GM23338 (cell line): ENCODE data around the gene SRGAP3. TPM values are rescaled to one million over a fixed set of nuclear protein-coding genes. Genes with fewer than 3 reads are reported as not detected.

Source experiments
- ATAC-seq: fragments of 200-7000 bp; cut with Tn5 transposase; 3 replicates; pipeline ENCODE4 v1.9.1; 2020
- DNase-seq: peaks from one replicate; pipeline ENCODE4 v3.0.0-alpha.2; 2015; ENCODE audit warnings: low spot score
- H2AFZ ChIP-seq: fragments of 200-600 bp; sonication (generic); 2 replicates; pipeline ENCODE4 v1.8.0; 2016; ENCODE audit warnings: antibody characterized with exemption, mild to moderate bottlenecking, moderate library complexity
- H3F3A ChIP-seq: fragments of 200-600 bp; sonication (generic); replicated peaks from 2 replicates; pipeline ENCODE4 v1.8.0; 2017; ENCODE audit warnings: antibody characterized with exemption, mixed run types, low read depth
- H3K27ac ChIP-seq: fragments of 200-600 bp; sonication (generic); 2 replicates; pipeline ENCODE4 v1.6.1; 2016; ENCODE audit warnings: low read depth
- H3K27me3 ChIP-seq: fragments of 200-600 bp; sonication (generic); 2 replicates; pipeline ENCODE4 v1.8.0; 2016; ENCODE audit warnings: mild to moderate bottlenecking, mixed run types, moderate library complexity; ENCODE audit not compliant: insufficient read depth
- H3K36me3 ChIP-seq: fragments of 200-600 bp; sonication (generic); 2 replicates; pipeline ENCODE4 v1.8.0; 2016; ENCODE audit warnings: mild to moderate bottlenecking; ENCODE audit not compliant: insufficient read depth
- H3K4me1 ChIP-seq: fragments of 200-600 bp; sonication (generic); 2 replicates; pipeline ENCODE4 v1.8.0; 2016; ENCODE audit warnings: mild to moderate bottlenecking, moderate library complexity; ENCODE audit not compliant: insufficient read depth
- H3K4me2 ChIP-seq: fragments of 200-600 bp; sonication (generic); 2 replicates; pipeline ENCODE4 v1.7.1; 2017; ENCODE audit warnings: mixed run types
- H3K4me3 ChIP-seq: fragments of 200-600 bp; sonication (generic); 2 replicates; pipeline ENCODE4 v1.6.1; 2016; ENCODE audit warnings: mixed run types
- H3K79me2 ChIP-seq: fragments of 200-600 bp; sonication (generic); replicated peaks from 2 replicates; pipeline ENCODE4 v1.8.0; 2017; ENCODE audit warnings: mild to moderate bottlenecking; ENCODE audit not compliant: insufficient read depth
- H3K9me2 ChIP-seq: fragments of 200-600 bp; sonication (generic); 2 replicates; pipeline ENCODE4 v1.8.0; 2017; ENCODE audit not compliant: insufficient read depth
- H4K20me1 ChIP-seq: fragments of 200-600 bp; sonication (generic); replicated peaks from 2 replicates; pipeline ENCODE4 v1.8.0; 2017; ENCODE audit warnings: mild to moderate bottlenecking; ENCODE audit not compliant: insufficient read depth
- H3K27ac Mint-ChIP-seq: 2 replicates; pipeline ENCODE4 v1.8.0; 2020; ENCODE audit warnings: inconsistent platforms, mild to moderate bottlenecking, moderate library complexity, mixed read lengths
- H3K27me3 Mint-ChIP-seq: 3 replicates; pipeline ENCODE4 v1.8.0; 2022; ENCODE audit warnings: low read depth, mild to moderate bottlenecking, moderate library complexity, mixed read lengths, inconsistent platforms; ENCODE audit not compliant: insufficient read depth, poor library complexity
- H3K36me3 Mint-ChIP-seq: 3 replicates; pipeline ENCODE4 v1.8.0; 2021; ENCODE audit warnings: low read depth, mild to moderate bottlenecking, inconsistent platforms, moderate library complexity, mixed read lengths
- H3K4me1 Mint-ChIP-seq: 3 replicates; pipeline ENCODE4 v1.8.0; 2020; ENCODE audit warnings: mild to moderate bottlenecking, inconsistent platforms, mixed read lengths
- H3K4me3 Mint-ChIP-seq: 3 replicates; pipeline ENCODE4 v1.8.0; 2021; ENCODE audit warnings: moderate library complexity, mild to moderate bottlenecking, inconsistent platforms, mixed read lengths
- H3K9me3 Mint-ChIP-seq: 3 replicates; pipeline ENCODE4 v1.8.0; 2020; ENCODE audit warnings: moderate library complexity, mild to moderate bottlenecking, inconsistent platforms, mixed read lengths
- CREB1 ChIP-seq: fragments of 250-450 bp; sonication (Bioruptor Pico); IDR thresholded peaks from 2 replicates; pipeline ENCODE4 v1.5.0; 2020; ENCODE audit warnings: low read depth, mild to moderate bottlenecking, moderate library complexity
- ETS1 ChIP-seq: IDR thresholded peaks from 2 replicates; pipeline ENCODE4 v1.6.1; 2016; ENCODE audit warnings: antibody characterized with exemption
- EZH2 ChIP-seq: fragments of 200-600 bp; sonication (generic); IDR thresholded peaks from one replicate; pipeline ENCODE4 v1.8.0; 2017; ENCODE audit warnings: antibody characterized with exemption, mild to moderate bottlenecking, low read depth; ENCODE audit not compliant: unreplicated experiment
- JUNB ChIP-seq: IDR thresholded peaks from one replicate; pipeline ENCODE4 v1.6.1; 2016; ENCODE audit warnings: antibody characterized with exemption; ENCODE audit not compliant: unreplicated experiment
- ZNF114 ChIP-seq: fragments of 250-450 bp; sonication (Bioruptor Pico); IDR thresholded peaks from 2 replicates; pipeline ENCODE4 v1.5.0; 2020; ENCODE audit warnings: mild to moderate bottlenecking, moderate library complexity
- ZNF331 ChIP-seq: fragments of 250-450 bp; sonication (Bioruptor Pico); IDR thresholded peaks from 2 replicates; pipeline ENCODE4 v1.5.0; 2020; ENCODE audit warnings: low read depth, mild to moderate bottlenecking, moderate library complexity
- polyA plus RNA-seq: library from polyadenylated mRNA; unstranded; fragments of >200 nt; fragmentation: Nextera tagmentation; extraction: Ambion mirVana; gene quantifications from 2 replicates; pipeline ENCODE4 v1.2.1, GENCODE V29; 2016
- total RNA-seq: library from RNA; depleted of rRNA; stranded (reverse); fragments of >200 nt; shearing (Covaris generic); gene quantifications from 2 replicates; pipeline ENCODE4 v1.2.3, GENCODE V29; 2014
- TF ChIP-seq, protein P1 (sequence below), 2 experiments: fragments of 200-600 bp in 1 of 2; sonication (generic) in 1 of 2; conservative IDR thresholded peaks; 2 replicates each; pipeline versions ENCODE4 v1.5.1 to v1.6.1; 2016 to 2017; ENCODE audit warnings: antibody characterized with exemption in 2 of 2, low read depth in 2 of 2, mild to moderate bottlenecking in 2 of 2, moderate library complexity in 1 of 2
- TF ChIP-seq, protein P2 (sequence below): fragments of 250-450 bp; sonication (Bioruptor Pico); IDR thresholded peaks from 2 replicates; pipeline ENCODE4 v1.5.0; 2020; ENCODE audit warnings: mild to moderate bottlenecking, moderate library complexity

Gene SRGAP3
- total and polyA plus RNA-seq, 2 experiments from 2014 or later = 6.4 to 9.4 TPM

DNA sequence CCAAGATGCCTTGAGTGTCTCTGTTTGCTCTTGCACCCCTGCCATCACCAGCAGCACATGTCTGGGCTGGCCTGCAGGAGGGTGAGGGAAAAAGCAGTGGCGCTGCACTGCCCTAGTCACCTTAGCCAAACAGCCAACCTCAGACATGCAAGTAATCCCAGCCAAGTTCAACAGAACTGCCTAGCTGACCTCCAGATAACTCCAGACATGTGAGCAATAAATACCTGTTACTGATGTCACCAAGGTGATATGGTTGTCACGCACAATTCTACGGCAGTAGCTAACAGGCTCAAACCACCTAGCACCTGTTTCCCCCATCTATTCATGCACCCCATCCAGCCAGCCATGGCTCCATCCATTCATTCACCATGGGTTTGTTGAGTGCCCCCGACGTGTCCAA, 99.9 kb downstream of the SRGAP3 start:
- H2AFZ ChIP-seq = no peak overlapping the region
- no peaks in the 10 kb centered on the region; the same call in 1 of the 2 replicates for H3K36me3 ChIP-seq
- Mint-ChIP-seq H3K4me3 (no peak overlapping the region), H3K9me3 (peaks cover 34% of the 10 kb centered on the region), H3K4me1 (peaks cover 7% of the 10 kb centered on the region), H3K27ac (no peak overlapping the region), H3K36me3 (peaks cover 31% of the 10 kb centered on the region), H3K27me3 (peaks cover 10% of the 10 kb centered on the region)
- no peak overlapping the region for H3K4me3 ChIP-seq
- no peak overlapping the region for H3K27ac ChIP-seq
- no peaks in the 10 kb centered on the region for H4K20me1 ChIP-seq
- DNase-seq = no peak
- no peaks in the 10 kb centered on the region for H3K27me3 ChIP-seq
- H3K4me1 ChIP-seq = peaks cover 2% of the 10 kb centered on the region
- TF ChIP-seq ETS1 (no peak), ZNF331 (no peak), JUNB (no peak), CREB1 (CRISPR knock-in tag) (no peak), ZNF114 (no peak), EZH2 (no peak)
- TF ChIP-seq, protein P1, sequence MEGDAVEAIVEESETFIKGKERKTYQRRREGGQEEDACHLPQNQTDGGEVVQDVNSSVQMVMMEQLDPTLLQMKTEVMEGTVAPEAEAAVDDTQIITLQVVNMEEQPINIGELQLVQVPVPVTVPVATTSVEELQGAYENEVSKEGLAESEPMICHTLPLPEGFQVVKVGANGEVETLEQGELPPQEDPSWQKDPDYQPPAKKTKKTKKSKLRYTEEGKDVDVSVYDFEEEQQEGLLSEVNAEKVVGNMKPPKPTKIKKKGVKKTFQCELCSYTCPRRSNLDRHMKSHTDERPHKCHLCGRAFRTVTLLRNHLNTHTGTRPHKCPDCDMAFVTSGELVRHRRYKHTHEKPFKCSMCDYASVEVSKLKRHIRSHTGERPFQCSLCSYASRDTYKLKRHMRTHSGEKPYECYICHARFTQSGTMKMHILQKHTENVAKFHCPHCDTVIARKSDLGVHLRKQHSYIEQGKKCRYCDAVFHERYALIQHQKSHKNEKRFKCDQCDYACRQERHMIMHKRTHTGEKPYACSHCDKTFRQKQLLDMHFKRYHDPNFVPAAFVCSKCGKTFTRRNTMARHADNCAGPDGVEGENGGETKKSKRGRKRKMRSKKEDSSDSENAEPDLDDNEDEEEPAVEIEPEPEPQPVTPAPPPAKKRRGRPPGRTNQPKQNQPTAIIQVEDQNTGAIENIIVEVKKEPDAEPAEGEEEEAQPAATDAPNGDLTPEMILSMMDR (conservative IDR thresholded peaks at IDR 0.05; ENCODE audit: low read depth in 2 of 2) = no peak
- TF ChIP-seq, protein P2, sequence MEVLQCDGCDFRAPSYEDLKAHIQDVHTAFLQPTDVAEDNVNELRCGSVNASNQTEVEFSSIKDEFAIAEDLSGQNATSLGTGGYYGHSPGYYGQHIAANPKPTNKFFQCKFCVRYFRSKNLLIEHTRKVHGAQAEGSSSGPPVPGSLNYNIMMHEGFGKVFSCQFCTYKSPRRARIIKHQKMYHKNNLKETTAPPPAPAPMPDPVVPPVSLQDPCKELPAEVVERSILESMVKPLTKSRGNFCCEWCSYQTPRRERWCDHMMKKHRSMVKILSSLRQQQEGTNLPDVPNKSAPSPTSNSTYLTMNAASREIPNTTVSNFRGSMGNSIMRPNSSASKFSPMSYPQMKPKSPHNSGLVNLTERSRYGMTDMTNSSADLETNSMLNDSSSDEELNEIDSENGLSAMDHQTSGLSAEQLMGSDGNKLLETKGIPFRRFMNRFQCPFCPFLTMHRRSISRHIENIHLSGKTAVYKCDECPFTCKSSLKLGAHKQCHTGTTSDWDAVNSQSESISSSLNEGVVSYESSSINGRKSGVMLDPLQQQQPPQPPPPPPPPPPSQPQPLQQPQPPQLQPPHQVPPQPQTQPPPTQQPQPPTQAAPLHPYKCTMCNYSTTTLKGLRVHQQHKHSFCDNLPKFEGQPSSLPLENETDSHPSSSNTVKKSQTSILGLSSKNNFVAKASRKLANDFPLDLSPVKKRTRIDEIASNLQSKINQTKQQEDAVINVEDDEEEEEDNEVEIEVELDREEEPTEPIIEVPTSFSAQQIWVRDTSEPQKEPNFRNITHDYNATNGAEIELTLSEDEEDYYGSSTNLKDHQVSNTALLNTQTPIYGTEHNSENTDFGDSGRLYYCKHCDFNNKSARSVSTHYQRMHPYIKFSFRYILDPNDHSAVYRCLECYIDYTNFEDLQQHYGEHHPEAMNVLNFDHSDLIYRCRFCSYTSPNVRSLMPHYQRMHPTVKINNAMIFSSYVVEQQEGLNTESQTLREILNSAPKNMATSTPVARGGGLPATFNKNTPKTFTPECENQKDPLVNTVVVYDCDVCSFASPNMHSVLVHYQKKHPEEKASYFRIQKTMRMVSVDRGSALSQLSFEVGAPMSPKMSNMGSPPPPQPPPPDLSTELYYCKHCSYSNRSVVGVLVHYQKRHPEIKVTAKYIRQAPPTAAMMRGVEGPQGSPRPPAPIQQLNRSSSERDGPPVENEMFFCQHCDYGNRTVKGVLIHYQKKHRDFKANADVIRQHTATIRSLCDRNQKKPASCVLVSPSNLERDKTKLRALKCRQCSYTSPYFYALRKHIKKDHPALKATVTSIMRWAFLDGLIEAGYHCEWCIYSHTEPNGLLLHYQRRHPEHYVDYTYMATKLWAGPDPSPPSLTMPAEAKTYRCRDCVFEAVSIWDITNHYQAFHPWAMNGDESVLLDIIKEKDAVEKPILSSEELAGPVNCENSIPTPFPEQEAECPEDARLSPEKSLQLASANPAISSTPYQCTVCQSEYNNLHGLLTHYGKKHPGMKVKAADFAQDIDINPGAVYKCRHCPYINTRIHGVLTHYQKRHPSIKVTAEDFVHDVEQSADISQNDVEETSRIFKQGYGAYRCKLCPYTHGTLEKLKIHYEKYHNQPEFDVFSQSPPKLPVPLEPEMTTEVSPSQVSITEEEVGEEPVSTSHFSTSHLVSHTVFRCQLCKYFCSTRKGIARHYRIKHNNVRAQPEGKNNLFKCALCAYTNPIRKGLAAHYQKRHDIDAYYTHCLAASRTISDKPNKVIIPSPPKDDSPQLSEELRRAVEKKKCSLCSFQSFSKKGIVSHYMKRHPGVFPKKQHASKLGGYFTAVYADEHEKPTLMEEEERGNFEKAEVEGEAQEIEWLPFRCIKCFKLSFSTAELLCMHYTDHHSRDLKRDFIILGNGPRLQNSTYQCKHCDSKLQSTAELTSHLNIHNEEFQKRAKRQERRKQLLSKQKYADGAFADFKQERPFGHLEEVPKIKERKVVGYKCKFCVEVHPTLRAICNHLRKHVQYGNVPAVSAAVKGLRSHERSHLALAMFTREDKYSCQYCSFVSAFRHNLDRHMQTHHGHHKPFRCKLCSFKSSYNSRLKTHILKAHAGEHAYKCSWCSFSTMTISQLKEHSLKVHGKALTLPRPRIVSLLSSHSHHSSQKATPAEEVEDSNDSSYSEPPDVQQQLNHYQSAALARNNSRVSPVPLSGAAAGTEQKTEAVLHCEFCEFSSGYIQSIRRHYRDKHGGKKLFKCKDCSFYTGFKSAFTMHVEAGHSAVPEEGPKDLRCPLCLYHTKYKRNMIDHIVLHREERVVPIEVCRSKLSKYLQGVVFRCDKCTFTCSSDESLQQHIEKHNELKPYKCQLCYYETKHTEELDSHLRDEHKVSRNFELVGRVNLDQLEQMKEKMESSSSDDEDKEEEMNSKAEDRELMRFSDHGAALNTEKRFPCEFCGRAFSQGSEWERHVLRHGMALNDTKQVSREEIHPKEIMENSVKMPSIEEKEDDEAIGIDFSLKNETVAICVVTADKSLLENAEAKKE (CRISPR knock-in tag) = no peak
- no peaks in the 10 kb centered on the region for H3F3A ChIP-seq
- no peaks in the 10 kb centered on the region for H3K79me2 ChIP-seq
- H3K4me2 ChIP-seq = no peak overlapping the region
- ATAC-seq = no peak
- peaks cover 9% of the 10 kb centered on the region; the same call in 1 of the 2 replicates for H3K9me2 ChIP-seq
